Neural cell (in vitro differentiated cells): ENCODE results near the gene KRTAP8-1. TPM values are rescaled to one million over a fixed set of nuclear protein-coding genes. Genes with fewer than 3 reads are reported as not detected.

Source experiments
- H2AFZ ChIP-seq: fragments of 200-600, 300-800 bp; sonication (generic), shearing (Covaris generic); 2 replicates; pipeline ENCODE4 v1.6.0; 2014; ENCODE audit warnings: low read depth, mild to moderate bottlenecking, antibody characterized with exemption, low read length, moderate library complexity
- H3F3A ChIP-seq: fragments of 200-600 bp; shearing (Covaris generic); 2 replicates; pipeline ENCODE4 v1.6.1; 2016; ENCODE audit warnings: mild to moderate bottlenecking, moderate library complexity, mixed read lengths, antibody characterized with exemption, low read length; ENCODE audit not compliant: insufficient read depth, poor library complexity, severe bottlenecking
- H3K27ac ChIP-seq: fragments of 200-600, 300-800 bp; sonication (generic), shearing (Covaris generic); 2 replicates; pipeline ENCODE4 v1.5.1; 2014; ENCODE audit warnings: mild to moderate bottlenecking, low read length, moderate library complexity
- H3K27me3 ChIP-seq: fragments of 300-800, 200-600 bp; sonication (generic), shearing (Covaris generic); 2 replicates; pipeline ENCODE4 v1.6.0; 2014; ENCODE audit warnings: mild to moderate bottlenecking, low read depth, low read length, moderate library complexity; ENCODE audit not compliant: insufficient read depth
- H3K36me3 ChIP-seq: fragments of 300-800, 200-600 bp; sonication (generic), shearing (Covaris generic); 2 replicates; pipeline ENCODE4 v1.5.1; 2014; ENCODE audit warnings: mild to moderate bottlenecking, antibody characterized with exemption, low read length, moderate library complexity; ENCODE audit not compliant: insufficient read depth
- H3K4me2 ChIP-seq: fragments of 300-800, 200-600 bp; sonication (generic), shearing (Covaris generic); 2 replicates; pipeline ENCODE4 v1.6.0; 2014; ENCODE audit warnings: mild to moderate bottlenecking, low read length
- H3K4me3 ChIP-seq: fragments of 300-800, 200-600 bp; sonication (generic), shearing (Covaris generic); 2 replicates; pipeline ENCODE4 v1.5.1; 2014; ENCODE audit warnings: mild to moderate bottlenecking, low read length, moderate library complexity
- H3K79me2 ChIP-seq: fragments of 200-600 bp; shearing (Covaris generic); replicated peaks from 2 replicates; pipeline ENCODE4 v1.6.0; 2014; ENCODE audit warnings: mild to moderate bottlenecking, low read length, moderate library complexity; ENCODE audit not compliant: insufficient read depth
- H3K9ac ChIP-seq: fragments of 300-800, 200-600 bp; sonication (generic), shearing (Covaris generic); 2 replicates; pipeline ENCODE4 v1.6.1; 2016; ENCODE audit warnings: mild to moderate bottlenecking, low read length, mixed read lengths
- H3K9me2 ChIP-seq: fragments of 200-600 bp; shearing (Covaris generic); 2 replicates; pipeline ENCODE4 v1.6.1; 2016; ENCODE audit warnings: mild to moderate bottlenecking, low read length, mixed read lengths; ENCODE audit not compliant: insufficient read depth
- H3K9me3 ChIP-seq: fragments of 200-600, 300-800 bp; sonication (generic), shearing (Covaris generic); 2 replicates; pipeline ENCODE4 v1.6.1; 2016; ENCODE audit warnings: mild to moderate bottlenecking, mixed run types, low read length, moderate library complexity, mixed read lengths
- H4K20me1 ChIP-seq: fragments of 200-600 bp; shearing (Covaris generic); 2 replicates; pipeline ENCODE4 v1.6.1; 2016; ENCODE audit warnings: mild to moderate bottlenecking, mixed run types; ENCODE audit not compliant: insufficient read depth
- CTCF ChIP-seq: fragments of 450-650 bp; IDR thresholded peaks from 2 replicates; pipeline ENCODE4 v1.5.1; 2014; ENCODE audit warnings: antibody characterized with exemption, mild to moderate bottlenecking, moderate library complexity; ENCODE audit not compliant: poor library complexity, severe bottlenecking
- EP300 ChIP-seq: fragments of 450-650 bp; conservative IDR thresholded peaks from 2 replicates; pipeline ENCODE4 v1.6.1; 2014; ENCODE audit warnings: antibody characterized with exemption, mild to moderate bottlenecking, moderate library complexity; ENCODE audit not compliant: poor library complexity, severe bottlenecking
- EZH2 ChIP-seq: fragments of 200-600, 300-800 bp; shearing (Covaris generic), sonication (generic); IDR thresholded peaks from 2 replicates; pipeline ENCODE4 v1.6.1; 2014; ENCODE audit warnings: antibody characterized with exemption, low read length, borderline replicate concordance, mild to moderate bottlenecking; ENCODE audit not compliant: insufficient read depth, poor library complexity, severe bottlenecking
- MXI1 ChIP-seq: fragments of 450-650 bp; conservative IDR thresholded peaks from 2 replicates; pipeline ENCODE4 v1.6.1; 2014; ENCODE audit warnings: antibody characterized with exemption, mild to moderate bottlenecking; ENCODE audit not compliant: poor library complexity, severe bottlenecking
- POLR2AphosphoS5 ChIP-seq: IDR thresholded peaks from 2 replicates; pipeline ENCODE4 v1.6.1; 2012
- RAD21 ChIP-seq: fragments of 450-650 bp; conservative IDR thresholded peaks from 2 replicates; pipeline ENCODE4 v1.6.1; 2014; ENCODE audit warnings: antibody characterized with exemption, mild to moderate bottlenecking, moderate library complexity
- REST ChIP-seq: IDR thresholded peaks from 2 replicates; pipeline ENCODE4 v1.6.1; 2012; ENCODE audit warnings: borderline replicate concordance
- SMC3 ChIP-seq: fragments of 450-650 bp; conservative IDR thresholded peaks from 2 replicates; pipeline ENCODE4 v1.6.1; 2014; ENCODE audit warnings: antibody characterized with exemption, mild to moderate bottlenecking, moderate library complexity; ENCODE audit not compliant: poor library complexity
- TAF1 ChIP-seq: IDR thresholded peaks from 2 replicates; pipeline ENCODE4 v1.6.1; 2012; ENCODE audit warnings: low read depth
- polyA plus RNA-seq: library from polyadenylated mRNA; depleted of rRNA; stranded (reverse); fragments of >200 nt; gene quantifications from 2 replicates; pipeline ENCODE4 v1.2.3, GENCODE V29; 2014

The KRTAP8-1 gene
- polyA plus RNA-seq, 1 donor from 2014 or later: not detected

DNA sequence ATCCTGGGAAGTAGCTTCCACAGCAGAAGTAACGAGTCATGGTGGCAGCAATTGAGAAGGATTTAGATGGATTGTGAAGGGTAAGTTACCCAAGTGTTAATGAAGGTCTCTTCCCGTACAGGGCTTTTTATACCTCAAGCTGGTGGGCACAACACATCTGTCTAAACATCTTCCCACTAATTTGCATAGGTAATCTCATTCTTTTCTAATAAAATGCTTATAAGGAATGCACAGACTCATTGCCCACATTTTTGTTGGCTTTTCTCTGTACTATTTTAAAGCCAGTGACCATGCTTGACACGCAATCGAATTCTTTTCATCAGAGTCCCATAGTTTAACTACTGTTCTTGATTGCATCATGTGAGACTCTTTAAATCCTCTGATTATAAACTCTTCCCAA lies 16.6 kb upstream of the KRTAP8-1 start, which contains the start of gene KRTAP7-1:
Gene KRTAP7-1, minus strand, starts transcription at position 101 of the 400 bp plus-strand sequence. Its CDS starts 61 bp downstream, at position 40.
- Histone ChIP-seq H3K9ac (no peak within 1 kb of the TSS), H4K20me1 (no peaks in the 10 kb centered on the region), H3K4me3 (no peak within 1 kb of the TSS), H2AFZ (no peak within 1 kb of the TSS), H3K27me3 (no peaks in the 10 kb centered on the region), H3K79me2 (no peaks in the 10 kb centered on the region), H3K36me3 (no peaks in the 10 kb centered on the region), H3K9me3 (peaks cover 3% of the 10 kb centered on the region), H3K9me2 (no peaks in the 10 kb centered on the region), H3F3A (no peaks in the 10 kb centered on the region), H3K27ac (no peak within 1 kb of the TSS), H3K4me2 (no peak within 1 kb of the TSS)
- TF ChIP-seq MXI1 (no peak), SMC3 (no peak), EP300 (no peak), TAF1 (no peak), RAD21 (no peak), REST (no peak), CTCF (no peak), POLR2AphosphoS5 (no peak), EZH2 (no peak)

- Histone ChIP-seq H3F3A (no peaks in the 10 kb centered on the region), H3K27ac (no peak overlapping the region), H4K20me1 (no peaks in the 10 kb centered on the region), H3K9me2 (no peaks in the 10 kb centered on the region), H3K36me3 (no peaks in the 10 kb centered on the region), H3K79me2 (no peaks in the 10 kb centered on the region), H3K4me3 (no peak overlapping the region), H3K4me2 (no peak overlapping the region), H3K27me3 (no peaks in the 10 kb centered on the region), H3K9me3 (no peaks in the 10 kb centered on the region), H2AFZ (no peak overlapping the region), H3K9ac (no peak overlapping the region)
- TF ChIP-seq RAD21 (no peak), TAF1 (no peak), REST (no peak), MXI1 (no peak), EZH2 (no peak), CTCF (no peak), POLR2AphosphoS5 (no peak), EP300 (no peak), SMC3 (no peak)
Measured at GRCh38 chr21:30818837-30819610, 6.0 kb upstream of the KRTAP8-1 start.
